Right lobe of liver (tissue), 6 donors: ENCODE measurements around the gene PRSS33. TPM values are rescaled to one million over a fixed set of nuclear protein-coding genes. Genes with fewer than 3 reads are reported as not detected.

Experiments
- ATAC-seq, 4 donors: fragments of 200-7000 bp; cut with Tn5 transposase; one replicate each; pipeline ENCODE4 v1.9.1; 2020; ENCODE audit warnings: mild to moderate bottlenecking in 4 of 4, moderate library complexity in 4 of 4
- DNase-seq, 3 donors: peaks; one replicate each; pipeline ENCODE4 v3.0.0-alpha.2; 2020
- H3K27ac ChIP-seq, 3 donors: fragments of 200-600 bp; one replicate each; pipeline ENCODE4 v1.8.0; 2022
- H3K27me3 ChIP-seq, 2 donors: fragments of 200-600 bp; one replicate each; pipeline ENCODE4 v1.8.0; 2022
- H3K36me3 ChIP-seq, 4 donors: fragments of 200-600 bp; sonication (generic) in 1 of 4; one replicate each; pipeline versions ENCODE4 v1.5.1 to v1.8.0; 2017 to 2022; ENCODE audit warnings: control low read depth in 1 of 4
- H3K4me1 ChIP-seq, 4 donors: fragments of 200-600 bp; sonication (generic) in 1 of 4; one replicate each; pipeline versions ENCODE4 v1.5.1 to v1.8.0; 2017 to 2022; ENCODE audit warnings: control low read depth in 1 of 4
- H3K4me3 ChIP-seq, 3 donors: fragments of 200-600 bp; one replicate each; pipeline ENCODE4 v1.8.0; 2022
- H3K9me3 ChIP-seq, 4 donors: fragments of 200-600 bp; sonication (generic) in 1 of 4; one replicate each; pipeline versions ENCODE4 v1.5.1 to v1.8.0; 2017 to 2022; ENCODE audit warnings: control low read depth in 1 of 4
- CTCF ChIP-seq, 4 donors: fragments of 200-600 bp in 3 of 4; fragments of 450-650 bp in 1 of 4; IDR thresholded peaks; one replicate each; pipeline versions ENCODE4 v1.5.1 to v1.8.0; 2016 to 2022; ENCODE audit warnings: antibody characterized with exemption in 4 of 4, mild to moderate bottlenecking in 2 of 4
- POLR2A ChIP-seq: fragments of 450-650 bp; IDR thresholded peaks from one replicate; pipeline ENCODE4 v1.6.1; 2017; ENCODE audit warnings: antibody characterized with exemption, mild to moderate bottlenecking
- WGBS: methylation state at CpG from one replicate; pipeline ENCODE4 v1.1.6; 2018; ENCODE audit warnings: low coverage, low lambda C conversion rate; ENCODE audit not compliant: insufficient coverage; ENCODE audit errors: missing lambda C conversion rate; 5-methylcytosine and 5-hydroxymethylcytosine counted together
- intact Hi-C, 2 donors: fragments of 100-400 bp; cut with DNase I; formaldehyde crosslinking; loops; one replicate each; pipeline versions ENCODE4 v1.11.2 to v1.14.1; 2022
- total RNA-seq, 6 experiments: library from RNA; depleted of rRNA in 2 of 6; stranded (reverse); fragments of >200 nt in 2 of 6; fragmentation: NEBNext Ultra II Directional in 3 of 6; extraction: Animal tissue kit (Norgen Biotek cat#: 25700) in 3 of 6; gene quantifications; one replicate each; pipeline versions ENCODE4 v1.1.0 to v1.2.4, GENCODE V29; 2016 to 2023
- donor health status: DM: no; HTN: yes; CAD: no.
- donor health status: DM: no; HTN: no; CAD: no.
- donor health status: DM: no; HTN: no; CAD: no.
- donor health status: DM: no; HTN: yes; CAD: no.
- donor health status: DM: no; HTN: yes; CAD: no.

Gene PRSS33
- total RNA-seq, 6 experiments from 2014 or later, result not detected

GRCh38 chr16:2833776-2834175 is 46.4 kb upstream of the PRSS33 start:
- 57% methylated on average over 6 of the region's 7 CpGs for WGBS

GRCh38 chr16:2831203-2831602 is 43.8 kb upstream of the PRSS33 start:
- Histone ChIP-seq H3K9me3 (no peaks in the 10 kb centered on the region), H3K27ac (no peak overlapping the region), H3K4me1 (no peaks in the 10 kb centered on the region), H3K36me3 (no peaks in the 10 kb centered on the region), H3K27me3 (no peaks in the 10 kb centered on the region), H3K4me3 (no peak overlapping the region)
- WGBS, result no CpG with 5 or more reads among the region's 15 CpGs
- intact Hi-C loops, result no loop called here
- peak in 1 of 3 donors; percentile 34 for DNase-seq
- ATAC-seq, result no peak
- no peak for TF ChIP-seq CTCF (IDR thresholded peaks at IDR 0.05)

More at GRCh38 chr16:2833776-2834175, 46.4 kb upstream of the PRSS33 start:
- no peak overlapping the region for H3K4me3 ChIP-seq
- H3K4me1 ChIP-seq, result no peaks in the 10 kb centered on the region
- no peak for TF ChIP-seq POLR2A
- TF ChIP-seq CTCF (IDR thresholded peaks at IDR 0.05), result no peak
- no peaks in the 10 kb centered on the region for H3K27me3 ChIP-seq
- DNase-seq (peak in 1 of 3 donors; percentile 3), ATAC-seq (no peak)
- no peak overlapping the region for H3K27ac ChIP-seq
- intact Hi-C loops, result no loop called here
- H3K36me3 ChIP-seq, result no peaks in the 10 kb centered on the region
- no peaks in the 10 kb centered on the region for H3K9me3 ChIP-seq

- TF ChIP-seq POLR2A (no peak), CTCF (IDR thresholded peaks at IDR 0.05) (no peak)
- no peaks in the 10 kb centered on the region for H3K36me3 ChIP-seq
- no peak overlapping the region for H3K4me3 ChIP-seq
- intact Hi-C loops, result no loop called here
- H3K4me1 ChIP-seq, result no peaks in the 10 kb centered on the region
- 88% methylated on average over 1 of the region's 5 CpGs for WGBS
- no peaks in the 10 kb centered on the region for H3K27me3 ChIP-seq
- no peak for DNase-seq
- peak in 1 of 4 donors; percentile 5 for ATAC-seq
- H3K27ac ChIP-seq, result no peak overlapping the region
- no peaks in the 10 kb centered on the region for H3K9me3 ChIP-seq
These were observed 43.0 kb upstream of the PRSS33 start for GRCh38 chr16:2830355-2830695.

GRCh38 chr16:2829501-2830354 is 42.4 kb upstream of the PRSS33 start, which contains the start of gene ZG16B:
TSS of gene ZG16B (plus strand) at chr16:2830303. CDS start at chr16:2830442, 139 bp downstream.
- no peaks in the 10 kb centered on the region for H3K4me1 ChIP-seq
- no peaks in the 10 kb centered on the region for H3K36me3 ChIP-seq
- H3K4me3 ChIP-seq, result no peak within 1 kb of the TSS
- TF ChIP-seq POLR2A, result no peak
- TF ChIP-seq CTCF (IDR thresholded peaks at IDR 0.05), result no peak
- DNase-seq (peak in 1 of 3 donors; percentile 47), ATAC-seq (peak in 3 of 4 donors; percentile 13 to 40 (median 30))
- intact Hi-C loops, result no loop called here
- H3K27ac ChIP-seq, result no peak within 1 kb of the TSS
- no peaks in the 10 kb centered on the region for H3K9me3 ChIP-seq
- H3K27me3 ChIP-seq, result no peaks in the 10 kb centered on the region
- WGBS, result 67% methylated on average over 4 of the region's 32 CpGs
